Epithelial cell of proximal tubule (primary cell): ENCODE results near the gene DCUN1D2. TPM values are rescaled to one million over a fixed set of nuclear protein-coding genes. Genes with fewer than 3 reads are reported as not detected.

Experiments
- DNase-seq: peaks from one replicate; pipeline ENCODE4 v3.0.0-alpha.2; 2011; ENCODE audit warnings: low read depth
- H3K4me3 ChIP-seq: 2 replicates; pipeline ENCODE4 v1.5.1; 2011; ENCODE audit warnings: low read depth, mild to moderate bottlenecking, low read length
- total RNA-seq: library from RNA; depleted of rRNA; stranded (reverse); fragments of >200 nt; gene quantifications from 2 replicates; pipeline ENCODE4 v1.2.3, GENCODE V29; 2015
- TF ChIP-seq, protein P1 (sequence below): conservative IDR thresholded peaks from 2 replicates; pipeline ENCODE4 v1.5.1; 2012; ENCODE audit warnings: low read depth, mild to moderate bottlenecking, low read length

Gene DCUN1D2
- total RNA-seq, 1 donor from 2014 or later: 8.7 TPM

DNA sequence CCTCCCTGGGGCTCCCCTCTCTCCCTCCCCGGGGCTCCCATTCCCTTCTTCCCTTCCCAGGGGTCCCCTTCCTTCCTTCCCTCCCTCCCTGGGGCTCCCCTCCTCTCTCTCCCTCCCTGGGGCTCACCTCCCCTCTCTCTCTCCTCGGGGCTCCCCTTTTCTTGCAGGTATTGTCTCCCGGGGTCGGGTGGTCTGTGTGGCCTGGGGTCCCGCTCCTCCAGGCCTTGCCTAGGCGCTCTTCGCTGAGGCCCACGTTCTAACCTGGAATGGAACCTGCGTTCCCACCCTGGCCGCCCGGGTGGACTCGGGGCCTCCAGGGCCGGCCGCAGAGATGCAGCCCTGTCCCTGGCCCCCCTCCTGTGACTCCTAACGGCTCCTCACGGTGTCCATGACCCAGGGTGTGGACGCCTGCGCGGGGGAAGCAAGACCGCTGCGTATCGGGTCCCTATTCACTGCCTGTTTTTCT is 940 bp upstream of the DCUN1D2 start:
- TF ChIP-seq, protein P1, sequence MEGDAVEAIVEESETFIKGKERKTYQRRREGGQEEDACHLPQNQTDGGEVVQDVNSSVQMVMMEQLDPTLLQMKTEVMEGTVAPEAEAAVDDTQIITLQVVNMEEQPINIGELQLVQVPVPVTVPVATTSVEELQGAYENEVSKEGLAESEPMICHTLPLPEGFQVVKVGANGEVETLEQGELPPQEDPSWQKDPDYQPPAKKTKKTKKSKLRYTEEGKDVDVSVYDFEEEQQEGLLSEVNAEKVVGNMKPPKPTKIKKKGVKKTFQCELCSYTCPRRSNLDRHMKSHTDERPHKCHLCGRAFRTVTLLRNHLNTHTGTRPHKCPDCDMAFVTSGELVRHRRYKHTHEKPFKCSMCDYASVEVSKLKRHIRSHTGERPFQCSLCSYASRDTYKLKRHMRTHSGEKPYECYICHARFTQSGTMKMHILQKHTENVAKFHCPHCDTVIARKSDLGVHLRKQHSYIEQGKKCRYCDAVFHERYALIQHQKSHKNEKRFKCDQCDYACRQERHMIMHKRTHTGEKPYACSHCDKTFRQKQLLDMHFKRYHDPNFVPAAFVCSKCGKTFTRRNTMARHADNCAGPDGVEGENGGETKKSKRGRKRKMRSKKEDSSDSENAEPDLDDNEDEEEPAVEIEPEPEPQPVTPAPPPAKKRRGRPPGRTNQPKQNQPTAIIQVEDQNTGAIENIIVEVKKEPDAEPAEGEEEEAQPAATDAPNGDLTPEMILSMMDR: no peak
- H3K4me3 ChIP-seq: peak overlapping the region; percentile 83
- no peak for DNase-seq

DNA sequence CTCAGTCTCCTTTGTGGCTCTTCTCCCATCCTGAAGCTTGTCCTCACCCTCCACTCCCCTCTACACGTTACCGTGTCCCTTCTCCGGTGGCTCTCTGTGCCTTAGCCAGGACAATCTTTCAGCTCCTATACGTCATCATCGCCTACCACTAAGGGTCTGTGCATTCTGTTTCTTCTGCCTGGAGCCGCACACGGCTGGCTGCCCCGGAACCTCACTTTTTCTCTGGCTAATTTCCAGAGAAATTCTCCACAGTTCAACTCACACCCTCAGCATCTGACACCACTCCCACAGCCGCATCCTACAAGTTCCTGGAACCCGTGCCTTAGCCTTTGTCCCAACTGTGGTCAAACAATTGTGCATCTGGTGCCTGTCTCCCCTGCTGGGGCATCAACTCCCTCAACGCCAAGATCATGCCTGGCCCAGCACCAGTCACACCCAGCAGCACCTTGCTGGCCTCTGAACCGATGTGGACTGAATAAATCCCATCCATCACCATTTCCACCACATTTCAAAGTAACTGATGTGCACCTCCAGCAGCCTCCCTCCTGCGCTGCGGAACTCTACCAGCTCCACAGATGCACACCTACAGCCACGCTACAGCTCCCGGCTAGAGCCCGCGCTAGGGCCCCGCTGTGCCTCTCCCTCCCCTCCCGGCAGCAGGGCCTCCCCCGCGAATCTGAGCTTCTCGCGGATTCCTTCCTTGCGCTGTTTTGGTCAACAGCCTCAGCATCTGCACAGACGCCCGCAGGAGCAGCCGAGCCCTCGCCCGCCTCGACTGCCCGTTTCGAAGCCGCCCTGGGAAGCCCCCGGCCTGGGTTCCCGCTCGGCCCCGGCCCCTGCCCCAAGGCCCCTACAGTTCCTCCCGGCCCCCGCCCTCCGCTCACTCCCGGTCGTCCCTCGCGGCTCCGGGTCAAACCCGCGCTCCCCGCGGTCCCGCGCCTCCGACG is 689 bp downstream of the DCUN1D2 start:
- H3K4me3 ChIP-seq: peak overlapping the region; percentile 83
- TF ChIP-seq, protein P1: no peak
- no peak for DNase-seq

DNA sequence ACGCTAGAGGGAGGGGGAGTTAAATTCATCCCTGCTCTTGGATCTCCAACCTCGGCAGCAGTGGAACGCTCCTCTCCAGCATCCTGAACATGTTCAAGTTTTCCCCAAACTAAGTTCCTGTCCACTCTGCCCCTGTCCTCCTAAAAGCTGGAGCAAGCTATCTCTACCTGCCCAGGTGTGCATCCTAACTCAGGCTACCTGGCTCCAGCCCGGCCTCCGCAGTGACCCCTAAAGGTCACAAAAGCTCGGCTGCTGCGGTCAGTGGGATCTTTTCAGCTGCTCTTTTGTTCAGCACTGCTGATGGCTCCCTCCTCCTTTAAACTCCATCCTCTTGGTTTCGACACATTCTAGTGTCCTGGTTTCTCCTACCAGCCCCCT is 1.4 kb downstream of the DCUN1D2 start:
- TF ChIP-seq, protein P1: no peak
- no peak for DNase-seq
- H3K4me3 ChIP-seq: peak overlapping the region; percentile 83

DNA sequence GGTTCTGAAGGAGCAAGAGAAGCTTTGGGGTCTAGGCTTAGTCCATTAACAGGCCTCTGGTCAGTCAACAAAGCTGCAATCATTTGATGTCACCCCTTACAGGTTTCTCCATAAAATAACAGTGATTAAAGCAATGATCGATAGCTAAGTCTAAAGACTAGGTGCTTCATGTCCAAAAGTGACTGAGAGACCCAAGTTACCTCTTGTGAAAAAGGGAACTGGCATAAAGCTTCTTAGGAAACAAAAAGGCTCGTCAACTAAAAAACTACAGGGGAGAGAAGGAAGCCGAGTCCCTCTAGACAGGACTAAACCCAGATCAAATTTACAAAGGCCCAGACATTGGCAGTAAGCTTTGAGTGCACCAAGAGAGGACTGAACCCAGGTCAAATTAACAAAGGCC is 2.2 kb downstream of the DCUN1D2 start:
- TF ChIP-seq, protein P1: no peak
- no peak overlapping the region for H3K4me3 ChIP-seq
- DNase-seq: no peak

DNA sequence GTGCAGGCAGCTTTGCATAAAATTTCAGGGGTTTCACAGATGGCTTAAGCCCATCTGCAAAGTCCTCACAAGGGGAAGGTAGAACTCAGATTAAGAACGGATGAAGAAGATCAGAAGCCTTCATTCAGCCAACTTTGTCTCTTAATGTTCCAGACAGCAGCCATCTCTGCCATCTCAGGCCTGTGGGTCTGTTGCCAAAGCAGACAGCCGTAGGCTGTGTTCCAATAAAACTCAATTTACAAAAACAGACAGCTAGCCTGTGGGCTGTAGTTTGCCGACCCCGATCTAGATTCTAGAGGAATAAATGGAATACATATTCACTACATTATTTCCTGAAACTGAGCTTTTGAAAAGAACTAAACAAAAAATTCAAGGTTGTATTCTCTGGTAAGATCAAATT is 3.8 kb downstream of the DCUN1D2 start:
- no peak overlapping the region for H3K4me3 ChIP-seq
- DNase-seq: no peak
- TF ChIP-seq, protein P1: no peak

DNA sequence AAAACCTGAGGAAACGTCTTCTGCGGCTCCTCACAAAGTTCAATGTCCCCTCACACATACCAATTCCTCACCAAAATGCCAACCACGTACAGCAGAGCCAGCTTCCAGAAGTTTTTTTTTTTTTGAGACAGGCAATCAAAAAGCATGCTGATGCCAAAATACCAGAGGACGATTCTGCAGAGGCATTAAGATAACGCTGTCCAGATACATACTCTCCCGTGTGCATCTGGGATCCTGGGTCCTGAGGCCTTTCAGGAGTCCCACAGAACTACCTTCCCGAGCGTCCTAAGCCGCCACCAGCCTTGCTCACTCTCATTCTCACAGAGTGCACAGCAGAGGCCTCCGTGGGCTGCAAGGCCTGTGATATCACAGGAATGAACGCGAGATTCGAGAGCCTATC is 5.0 kb downstream of the DCUN1D2 start:
- TF ChIP-seq, protein P1: no peak
- no peak for DNase-seq
- no peak overlapping the region for H3K4me3 ChIP-seq
